Measurements from ENCODE around the gene BICC1. TPM values are rescaled to one million over a fixed set of nuclear protein-coding genes. Genes with fewer than 3 reads are reported as not detected.

Gene BICC1
- total RNA-seq, 1 donor from 2014 or later, result 0.12 TPM

DNA sequence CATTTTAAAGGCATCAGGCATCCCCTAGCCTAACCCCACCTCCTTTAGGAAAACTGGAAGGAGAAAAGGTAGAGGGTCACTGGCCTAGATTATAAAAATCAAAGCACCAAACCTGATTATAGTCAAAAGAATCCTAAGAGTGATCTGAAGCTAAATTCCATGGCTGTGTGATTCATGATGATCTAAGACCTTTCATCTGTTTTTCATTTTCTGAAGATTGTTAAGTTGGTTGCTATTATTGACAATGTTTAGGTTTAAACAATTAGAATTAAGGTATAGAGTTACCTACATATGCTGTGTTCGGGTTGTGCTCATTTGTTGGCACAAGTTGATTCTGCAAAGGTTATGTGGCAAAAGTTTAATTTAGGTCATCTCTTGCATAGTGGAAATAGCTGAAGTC lies 148.7 kb downstream of the BICC1 start:
- TF ChIP-seq, protein P1, sequence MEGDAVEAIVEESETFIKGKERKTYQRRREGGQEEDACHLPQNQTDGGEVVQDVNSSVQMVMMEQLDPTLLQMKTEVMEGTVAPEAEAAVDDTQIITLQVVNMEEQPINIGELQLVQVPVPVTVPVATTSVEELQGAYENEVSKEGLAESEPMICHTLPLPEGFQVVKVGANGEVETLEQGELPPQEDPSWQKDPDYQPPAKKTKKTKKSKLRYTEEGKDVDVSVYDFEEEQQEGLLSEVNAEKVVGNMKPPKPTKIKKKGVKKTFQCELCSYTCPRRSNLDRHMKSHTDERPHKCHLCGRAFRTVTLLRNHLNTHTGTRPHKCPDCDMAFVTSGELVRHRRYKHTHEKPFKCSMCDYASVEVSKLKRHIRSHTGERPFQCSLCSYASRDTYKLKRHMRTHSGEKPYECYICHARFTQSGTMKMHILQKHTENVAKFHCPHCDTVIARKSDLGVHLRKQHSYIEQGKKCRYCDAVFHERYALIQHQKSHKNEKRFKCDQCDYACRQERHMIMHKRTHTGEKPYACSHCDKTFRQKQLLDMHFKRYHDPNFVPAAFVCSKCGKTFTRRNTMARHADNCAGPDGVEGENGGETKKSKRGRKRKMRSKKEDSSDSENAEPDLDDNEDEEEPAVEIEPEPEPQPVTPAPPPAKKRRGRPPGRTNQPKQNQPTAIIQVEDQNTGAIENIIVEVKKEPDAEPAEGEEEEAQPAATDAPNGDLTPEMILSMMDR (IDR thresholded peaks at IDR 0.05; ENCODE audit: partially characterized antibody, unreplicated experiment), result no peak
- peaks cover 2% of the 10 kb centered on the region for H3K27me3 Mint-ChIP-seq (ENCODE audit: unreplicated experiment)
- no peak for DNase-seq
- H3K4me3 Mint-ChIP-seq (ENCODE audit: unreplicated experiment), result no peak overlapping the region
- H3K36me3 Mint-ChIP-seq (ENCODE audit: unreplicated experiment), result no peaks in the 10 kb centered on the region
- no peak overlapping the region for H3K27ac Mint-ChIP-seq (ENCODE audit: unreplicated experiment)
- H3K4me1 Mint-ChIP-seq (ENCODE audit: low read depth, unreplicated experiment), result no peaks in the 10 kb centered on the region
- peaks cover 2% of the 10 kb centered on the region for H3K9me3 Mint-ChIP-seq (ENCODE audit: unreplicated experiment)

DNA sequence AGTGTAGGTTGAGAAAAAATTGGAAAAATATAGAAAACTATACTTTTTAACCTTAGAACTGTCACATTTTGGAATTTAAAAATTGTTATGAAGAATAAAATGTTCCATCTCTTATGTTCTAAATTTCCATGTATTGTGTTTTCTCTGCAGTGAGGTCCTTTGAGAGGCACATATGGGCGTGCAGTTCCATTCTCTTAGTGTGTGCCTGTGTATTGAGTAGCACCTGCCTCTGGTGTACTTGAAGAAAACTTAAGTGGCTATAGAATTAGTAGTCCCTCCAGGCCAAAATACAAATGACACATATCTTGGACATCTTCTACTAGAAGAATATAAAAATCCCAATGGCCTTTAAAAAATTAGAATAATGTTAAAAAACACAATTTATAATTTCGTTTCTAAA lies 149.2 kb downstream of the BICC1 start:
- DNase-seq, result no peak
- Mint-ChIP-seq H3K4me3 (ENCODE audit: unreplicated experiment) (no peak overlapping the region), H3K27me3 (ENCODE audit: unreplicated experiment) (peaks cover 2% of the 10 kb centered on the region), H3K4me1 (ENCODE audit: low read depth, unreplicated experiment) (no peaks in the 10 kb centered on the region), H3K27ac (ENCODE audit: unreplicated experiment) (no peak overlapping the region), H3K9me3 (ENCODE audit: unreplicated experiment) (peaks cover 2% of the 10 kb centered on the region), H3K36me3 (ENCODE audit: unreplicated experiment) (no peaks in the 10 kb centered on the region)
- TF ChIP-seq, protein P1 (IDR thresholded peaks at IDR 0.05; ENCODE audit: partially characterized antibody, unreplicated experiment), result no peak

DNA sequence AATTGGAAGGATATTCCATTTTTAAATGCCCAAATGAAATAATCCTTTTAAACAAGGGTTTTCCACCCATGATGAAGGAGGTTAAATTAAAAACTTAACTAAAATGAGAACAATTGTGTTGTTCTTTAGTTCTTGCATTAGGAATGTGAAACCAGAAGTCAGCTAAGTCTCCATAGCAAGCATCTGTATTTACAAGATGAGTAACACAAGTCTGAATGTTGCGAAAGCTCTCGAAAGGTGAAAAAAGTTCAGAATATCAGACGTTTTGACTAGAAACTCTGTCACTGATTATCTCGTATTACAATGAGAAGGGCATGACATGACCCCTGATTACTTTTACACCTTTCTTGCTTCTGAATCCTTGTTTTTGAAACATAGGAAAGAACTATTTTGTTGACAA lies 149.6 kb downstream of the BICC1 start:
- DNase-seq, result no peak
- Mint-ChIP-seq H3K9me3 (ENCODE audit: unreplicated experiment) (peaks cover 2% of the 10 kb centered on the region), H3K4me3 (ENCODE audit: unreplicated experiment) (no peak overlapping the region), H3K27ac (ENCODE audit: unreplicated experiment) (no peak overlapping the region), H3K4me1 (ENCODE audit: low read depth, unreplicated experiment) (no peaks in the 10 kb centered on the region), H3K36me3 (ENCODE audit: unreplicated experiment) (no peaks in the 10 kb centered on the region), H3K27me3 (ENCODE audit: unreplicated experiment) (peaks cover 2% of the 10 kb centered on the region)
- TF ChIP-seq, protein P1 (IDR thresholded peaks at IDR 0.05; ENCODE audit: partially characterized antibody, unreplicated experiment), result no peak

DNA sequence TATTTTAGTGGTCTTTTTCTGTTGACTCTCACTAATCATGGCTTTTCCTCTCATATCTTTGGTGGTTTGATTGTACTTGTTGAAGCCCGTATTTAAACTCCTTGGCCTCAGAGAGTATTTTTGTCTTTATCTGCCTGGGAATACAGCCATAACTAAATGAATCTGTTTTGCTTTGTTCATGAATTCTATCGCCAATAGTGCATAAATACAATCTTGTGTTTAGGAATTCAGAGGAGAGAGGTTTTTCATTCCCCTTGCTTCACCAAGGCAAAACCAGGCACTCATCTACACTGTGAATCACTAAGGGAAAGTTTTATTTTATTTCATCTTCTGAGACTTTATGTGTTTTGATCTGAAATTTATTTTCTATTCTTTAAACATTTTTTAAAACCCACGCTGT lies 152.7 kb downstream of the BICC1 start:
- TF ChIP-seq, protein P1 (IDR thresholded peaks at IDR 0.05; ENCODE audit: partially characterized antibody, unreplicated experiment), result no peak
- Mint-ChIP-seq H3K9me3 (ENCODE audit: unreplicated experiment) (peaks cover 2% of the 10 kb centered on the region), H3K27me3 (ENCODE audit: unreplicated experiment) (peaks cover 2% of the 10 kb centered on the region), H3K27ac (ENCODE audit: unreplicated experiment) (no peak overlapping the region), H3K4me3 (ENCODE audit: unreplicated experiment) (no peak overlapping the region), H3K36me3 (ENCODE audit: unreplicated experiment) (no peaks in the 10 kb centered on the region), H3K4me1 (ENCODE audit: low read depth, unreplicated experiment) (no peaks in the 10 kb centered on the region)
- no peak for DNase-seq

DNA sequence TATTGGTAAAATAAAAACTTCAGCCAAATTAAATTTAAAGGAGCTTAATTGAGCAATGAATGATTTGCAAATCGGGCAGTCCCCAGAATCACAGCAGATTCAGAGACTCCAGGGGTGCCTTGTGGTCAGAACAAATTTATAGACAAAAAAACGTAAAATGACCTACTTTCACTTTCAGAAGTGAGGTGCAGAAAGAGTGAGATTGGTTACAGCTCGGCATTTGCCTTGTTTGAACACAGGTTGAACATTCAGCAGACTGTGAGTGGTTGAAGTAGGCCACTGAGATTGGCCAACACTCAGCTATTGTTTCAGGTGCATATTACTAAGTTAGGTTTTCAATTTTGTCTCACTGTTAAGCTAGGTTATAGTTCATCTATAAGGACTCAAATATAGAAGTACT lies 153.4 kb downstream of the BICC1 start:
- Mint-ChIP-seq H3K36me3 (ENCODE audit: unreplicated experiment) (no peaks in the 10 kb centered on the region), H3K27ac (ENCODE audit: unreplicated experiment) (no peak overlapping the region), H3K4me1 (ENCODE audit: low read depth, unreplicated experiment) (no peaks in the 10 kb centered on the region), H3K4me3 (ENCODE audit: unreplicated experiment) (no peak overlapping the region), H3K27me3 (ENCODE audit: unreplicated experiment) (peaks cover 2% of the 10 kb centered on the region), H3K9me3 (ENCODE audit: unreplicated experiment) (peaks cover 2% of the 10 kb centered on the region)
- no peak for DNase-seq
- TF ChIP-seq, protein P1 (IDR thresholded peaks at IDR 0.05; ENCODE audit: partially characterized antibody, unreplicated experiment), result no peak

Measured in glutamatergic neuron (in vitro differentiated cells).